HG03575 (cell line): ENCODE data around the gene SV2A.
"Not testable (repeated sequence)": the region's sequence is repeated elsewhere in the genome, so short reads cannot be mapped to it uniquely, and the experiment has no call there.

Experiments used
- ATAC-seq: cut with Tn5 transposase; IDR thresholded peaks from one replicate; pipeline ENCODE4 v1.9.1; 2021; ENCODE audit not compliant: unreplicated experiment, insufficient number of reproducible peaks, low FRiP score; ENCODE audit errors: extremely low read depth

SV2A gene

GRCh38 chr1:149888247-149888998 is 29.2 kb downstream of the SV2A start:
- peak; percentile 9 for ATAC-seq

GRCh38 chr1:149887456-149888246 is 30.0 kb downstream of the SV2A start:
- peak; percentile 26 for ATAC-seq

- ATAC-seq = not testable (repeated sequence)
These were observed 30.5 kb downstream of the SV2A start for GRCh38 chr1:149887196-149887455.

- peak; percentile 36 for ATAC-seq
These were observed 31.0 kb downstream of the SV2A start for GRCh38 chr1:149886396-149887195.

GRCh38 chr1:149886121-149886395 is 31.6 kb downstream of the SV2A start:
- not testable (repeated sequence) for ATAC-seq

GRCh38 chr1:149885339-149886120 is 32.1 kb downstream of the SV2A start:
- ATAC-seq = no peak

GRCh38 chr1:149884433-149885338 is 33.0 kb downstream of the SV2A start:
- no peak for ATAC-seq

- no peak for ATAC-seq
These were observed 33.9 kb downstream of the SV2A start for GRCh38 chr1:149883598-149884247.

- ATAC-seq = no peak
These were observed 35.8 kb downstream of the SV2A start for GRCh38 chr1:149881876-149882275.

- ATAC-seq = no peak
These were observed 38.1 kb downstream of the SV2A start for GRCh38 chr1:149879556-149879955.

- ATAC-seq = no peak
These were observed 40.3 kb downstream of the SV2A start for GRCh38 chr1:149877211-149877946.

- not testable (repeated sequence) for ATAC-seq
These were observed 44.6 kb downstream of the SV2A start for GRCh38 chr1:149873060-149873459.

- ATAC-seq = not testable (repeated sequence)
These were observed 50.8 kb downstream of the SV2A start for GRCh38 chr1:149866887-149867286.

GRCh38 chr1:149861497-149862054 is 56.1 kb downstream of the SV2A start:
- not testable (repeated sequence) for ATAC-seq

- ATAC-seq = not testable (repeated sequence)
These were observed 56.8 kb downstream of the SV2A start for GRCh38 chr1:149860684-149861496.

- ATAC-seq = not testable (repeated sequence)
These were observed 57.4 kb downstream of the SV2A start for GRCh38 chr1:149860271-149860670.
